Choroid plexus epithelial cell (primary cell): ENCODE data around the gene SCN11A.
A peak's percentile ranks its signal among the peaks of the same experiment; 100 is the strongest.

Experiments used
- DNase-seq: peaks from one replicate; pipeline ENCODE4 v3.0.0-alpha.2; 2010; ENCODE audit warnings: low read depth
- H3K4me3 ChIP-seq: 2 replicates; pipeline ENCODE4 v1.5.1; 2011; ENCODE audit warnings: low read depth, mild to moderate bottlenecking, control low read depth, low read length, moderate library complexity
- TF ChIP-seq, protein P1 (sequence below): conservative IDR thresholded peaks from 2 replicates; pipeline ENCODE4 v1.5.1; 2011; ENCODE audit warnings: low read depth, mild to moderate bottlenecking, control low read depth, inconsistent platforms, low read length, moderate library complexity

Gene SCN11A

GRCh38 chr3:39088456-39088855 lies 36.7 kb upstream of the SCN11A start:
- no peak overlapping the region for H3K4me3 ChIP-seq
- peak; percentile 17 for DNase-seq
- TF ChIP-seq, protein P1, sequence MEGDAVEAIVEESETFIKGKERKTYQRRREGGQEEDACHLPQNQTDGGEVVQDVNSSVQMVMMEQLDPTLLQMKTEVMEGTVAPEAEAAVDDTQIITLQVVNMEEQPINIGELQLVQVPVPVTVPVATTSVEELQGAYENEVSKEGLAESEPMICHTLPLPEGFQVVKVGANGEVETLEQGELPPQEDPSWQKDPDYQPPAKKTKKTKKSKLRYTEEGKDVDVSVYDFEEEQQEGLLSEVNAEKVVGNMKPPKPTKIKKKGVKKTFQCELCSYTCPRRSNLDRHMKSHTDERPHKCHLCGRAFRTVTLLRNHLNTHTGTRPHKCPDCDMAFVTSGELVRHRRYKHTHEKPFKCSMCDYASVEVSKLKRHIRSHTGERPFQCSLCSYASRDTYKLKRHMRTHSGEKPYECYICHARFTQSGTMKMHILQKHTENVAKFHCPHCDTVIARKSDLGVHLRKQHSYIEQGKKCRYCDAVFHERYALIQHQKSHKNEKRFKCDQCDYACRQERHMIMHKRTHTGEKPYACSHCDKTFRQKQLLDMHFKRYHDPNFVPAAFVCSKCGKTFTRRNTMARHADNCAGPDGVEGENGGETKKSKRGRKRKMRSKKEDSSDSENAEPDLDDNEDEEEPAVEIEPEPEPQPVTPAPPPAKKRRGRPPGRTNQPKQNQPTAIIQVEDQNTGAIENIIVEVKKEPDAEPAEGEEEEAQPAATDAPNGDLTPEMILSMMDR = no peak

- no peak for DNase-seq
- TF ChIP-seq, protein P1 = no peak
- no peak overlapping the region for H3K4me3 ChIP-seq
These were observed 34.4 kb upstream of the SCN11A start for GRCh38 chr3:39086144-39086543.

DNA sequence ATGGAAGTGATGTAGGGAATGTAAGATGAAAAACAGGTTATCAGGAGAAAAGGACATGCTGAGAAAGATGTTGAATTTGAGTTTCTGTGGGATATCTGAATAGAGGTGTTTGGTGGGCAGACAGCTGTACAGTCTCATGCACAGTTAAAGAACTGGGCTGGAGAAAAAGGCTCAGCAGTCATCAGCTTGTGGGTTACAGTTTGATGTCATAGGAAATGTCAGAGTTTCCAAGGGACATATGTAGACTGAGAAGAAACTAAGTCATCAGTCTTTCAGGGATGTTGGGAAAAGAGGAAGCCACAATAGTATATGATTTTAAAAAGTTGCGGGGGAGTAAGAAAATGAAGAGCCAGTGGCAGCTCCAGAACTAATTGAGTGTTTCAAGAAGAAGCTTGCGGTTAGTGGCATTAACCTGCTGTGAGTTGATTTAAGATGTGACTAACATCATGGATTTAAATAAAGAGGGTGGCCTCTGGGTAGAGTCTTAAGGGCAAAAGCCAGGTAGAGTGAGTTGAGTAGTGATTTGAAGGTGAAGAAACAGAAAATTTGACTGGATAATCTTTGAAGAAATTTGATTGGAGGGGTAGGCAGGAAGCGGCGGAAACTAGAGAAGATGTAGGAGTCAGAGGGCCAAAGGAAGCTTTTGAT lies 31.0 kb upstream of the SCN11A start:
- TF ChIP-seq, protein P1 = no peak
- DNase-seq = no peak
- H3K4me3 ChIP-seq = no peak overlapping the region

- TF ChIP-seq, protein P1 = no peak
- no peak overlapping the region for H3K4me3 ChIP-seq
- no peak for DNase-seq
These were observed 28.3 kb upstream of the SCN11A start for GRCh38 chr3:39080026-39080425.

GRCh38 chr3:39079530-39079929 lies 27.8 kb upstream of the SCN11A start:
- TF ChIP-seq, protein P1 = no peak
- no peak for DNase-seq

DNA sequence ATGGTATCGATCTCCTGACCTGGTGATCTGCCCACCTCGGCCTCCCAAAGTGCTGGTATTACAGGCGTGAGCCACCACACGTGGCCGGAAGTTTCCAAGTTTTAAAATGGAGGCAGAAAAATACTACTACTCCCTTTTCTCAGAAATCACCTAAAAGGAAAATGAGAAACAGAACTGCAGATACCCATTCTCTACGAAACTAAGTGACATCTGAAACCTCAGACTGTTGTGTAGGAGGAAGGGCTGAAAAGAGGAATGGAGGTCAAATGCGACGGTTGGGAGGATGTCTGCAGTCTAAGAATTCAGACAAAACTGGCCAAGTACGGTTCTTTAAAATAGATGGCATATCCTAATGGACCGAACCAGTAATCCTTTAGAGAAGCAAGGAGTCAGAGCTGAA lies 24.2 kb upstream of the SCN11A start:
- DNase-seq = no peak

More at GRCh38 chr3:39079530-39079929, 27.8 kb upstream of the SCN11A start:
- H3K4me3 ChIP-seq = no peak overlapping the region

More for the DNA sequence above, 24.2 kb upstream of the SCN11A start:
- H3K4me3 ChIP-seq = no peak overlapping the region
- TF ChIP-seq, protein P1 = no peak
